Embryonic facial prominence (tissue), 1 donor: ENCODE data around the gene RAB40B.

Experiments
- DNase-seq: peaks from one replicate; pipeline ENCODE4 v3.0.0-alpha.2; 2016; ENCODE audit errors: extremely low spot score

RAB40B gene

DNA sequence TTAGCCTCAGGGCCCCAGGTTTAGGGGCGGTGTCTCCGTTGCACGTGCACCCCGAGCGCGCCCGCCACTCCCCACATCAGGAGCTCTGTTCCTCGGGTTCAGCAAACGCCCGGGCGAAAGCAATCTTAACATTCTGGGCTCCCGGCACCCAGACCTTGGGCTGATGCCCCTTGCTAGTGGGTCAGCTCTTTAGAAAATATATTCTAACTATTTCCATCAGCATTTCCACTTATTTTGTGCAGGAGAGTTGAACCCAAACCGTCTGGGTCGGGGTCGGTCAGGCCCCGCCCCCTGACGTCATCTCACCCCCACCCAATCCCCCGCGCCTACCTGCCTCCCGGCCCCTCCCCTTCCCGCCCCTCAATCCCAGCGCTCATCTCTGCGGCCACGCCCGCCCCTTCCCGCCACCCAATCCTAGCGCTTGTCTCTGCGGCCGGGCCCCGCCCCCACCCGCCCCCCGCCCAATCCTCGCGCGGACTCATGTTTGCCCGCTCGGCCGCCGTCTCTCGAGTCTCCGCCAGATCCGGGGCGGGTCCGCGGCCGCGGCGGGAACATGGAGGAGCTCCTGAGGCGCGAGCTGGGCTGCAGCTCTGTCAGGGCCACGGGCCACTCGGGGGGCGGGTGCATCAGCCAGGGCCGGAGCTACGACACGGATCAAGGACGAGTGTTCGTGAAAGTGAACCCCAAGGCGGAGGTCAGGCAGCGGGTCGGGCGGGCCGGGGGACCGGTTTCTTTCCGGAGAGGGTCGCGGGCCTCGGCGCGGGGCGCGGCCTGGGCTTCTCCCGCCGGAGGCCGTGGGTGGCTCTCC is 17.9 kb upstream of the RAB40B start, which contains the start of gene FN3KRP:
Gene FN3KRP (plus strand): TSS at position 504 of the 808 bp plus-strand sequence. CDS start 50 bp downstream, at position 554.
- DNase-seq = peak; percentile 91

DNA sequence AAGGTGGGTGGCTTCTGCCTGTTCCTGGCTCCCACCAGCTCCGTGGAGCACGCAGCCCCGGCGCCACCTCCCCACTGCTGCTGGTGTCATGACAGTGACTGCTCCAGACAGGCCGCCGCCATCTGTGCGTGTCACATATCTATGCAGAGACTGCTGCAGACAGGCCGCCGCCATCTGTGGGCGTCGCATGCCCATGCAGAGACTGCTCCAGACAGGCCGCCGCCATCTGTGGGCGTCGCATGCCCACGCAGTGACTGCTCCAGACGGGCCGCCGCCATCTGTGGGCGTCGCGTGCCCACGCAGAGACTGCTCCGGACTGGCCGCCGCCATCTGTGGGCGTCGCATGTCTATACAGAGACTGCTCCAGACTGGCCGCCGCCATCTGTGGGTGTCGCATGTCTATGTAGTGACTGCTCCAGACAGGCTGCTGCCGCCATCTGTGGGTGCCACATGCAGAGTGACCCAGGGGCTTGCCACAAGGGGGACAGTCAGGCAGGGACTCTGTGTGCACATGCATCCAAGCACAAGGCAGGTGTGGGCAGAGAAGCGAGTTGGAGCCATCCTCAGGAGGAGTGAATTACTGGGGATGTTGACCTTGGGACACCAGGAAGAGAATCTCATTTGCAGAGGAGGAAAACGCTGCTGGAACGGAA is 14.7 kb upstream of the RAB40B start:
- no peak for DNase-seq

GRCh38 chr17:82710499-82711232 is 12.2 kb upstream of the RAB40B start:
- no peak for DNase-seq

GRCh38 chr17:82709676-82710498 is 11.4 kb upstream of the RAB40B start:
- no peak for DNase-seq

- no peak for DNase-seq
Observed at GRCh38 chr17:82709024-82709675, 10.7 kb upstream of the RAB40B start.

DNA sequence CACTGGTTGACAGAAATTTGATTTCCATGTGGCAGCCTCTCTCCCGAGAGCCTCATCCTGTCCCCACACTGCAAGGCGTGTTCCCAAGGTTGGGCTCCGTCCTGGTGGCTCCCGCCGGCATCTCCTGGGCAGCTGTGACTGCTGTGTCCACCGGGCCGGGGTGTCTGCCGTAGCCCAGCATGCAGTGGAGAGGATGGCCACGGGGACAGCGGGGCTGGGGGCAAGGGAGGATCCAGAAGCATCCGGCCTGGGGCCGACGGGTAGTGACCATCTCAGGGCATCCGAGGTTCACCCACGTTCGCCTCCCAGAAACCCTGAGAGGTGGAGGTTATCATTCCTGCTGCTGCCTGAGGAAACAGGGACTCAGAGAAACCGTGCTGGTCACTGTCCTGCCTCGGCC is 7.3 kb upstream of the RAB40B start:
- DNase-seq = no peak

DNA sequence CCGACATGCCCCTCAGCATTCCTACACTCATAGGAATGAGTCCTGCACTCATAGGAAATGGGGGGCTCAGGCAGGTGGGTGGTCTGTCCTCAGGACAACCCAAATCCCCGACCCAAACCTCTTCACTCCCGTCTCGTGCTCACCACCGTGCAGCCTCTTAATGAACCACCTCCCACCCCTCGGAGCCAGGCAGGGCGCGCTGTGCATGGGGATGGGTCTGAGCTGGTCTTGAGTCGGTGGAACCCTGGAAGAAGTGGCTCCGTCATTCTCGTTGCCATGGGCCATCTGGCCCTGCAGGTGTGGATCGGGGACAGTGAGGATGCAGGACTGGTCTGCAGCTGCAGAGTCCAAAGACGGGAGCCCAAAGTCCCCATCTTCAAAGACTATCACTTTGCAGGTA is 6.4 kb upstream of the RAB40B start:
- no peak for DNase-seq

GRCh38 chr17:82703935-82704865 is 5.7 kb upstream of the RAB40B start:
- DNase-seq = no peak

GRCh38 chr17:82703036-82703745 is 4.7 kb upstream of the RAB40B start:
- no peak for DNase-seq

- DNase-seq = no peak
Observed at GRCh38 chr17:82702231-82702927, 3.9 kb upstream of the RAB40B start.

- DNase-seq = no peak
Observed at GRCh38 chr17:82699551-82699950, 1.1 kb upstream of the RAB40B start.

DNA sequence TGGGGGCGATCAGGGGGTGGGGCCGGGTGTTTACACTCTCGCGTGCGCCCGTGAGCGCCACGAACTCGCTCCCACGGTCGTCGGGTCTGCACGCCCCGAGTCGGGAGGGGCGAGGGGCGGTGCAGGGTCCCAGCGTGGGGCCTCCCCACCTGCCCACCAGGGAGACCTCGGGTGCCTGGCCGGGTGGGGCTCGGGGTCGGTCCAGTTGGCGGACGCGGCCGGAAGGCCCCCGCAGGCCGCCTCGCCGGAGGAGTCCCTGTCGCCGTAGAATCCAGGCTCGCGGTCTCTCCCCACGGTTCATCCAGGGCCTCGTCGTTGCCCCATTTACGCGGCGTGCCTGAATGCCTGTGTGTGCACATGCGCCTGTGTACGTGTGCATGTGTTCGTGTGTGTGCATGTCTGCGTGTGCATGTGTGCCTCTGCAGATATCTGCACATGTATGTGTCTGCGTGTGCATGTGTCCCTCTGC is 510 bp upstream of the RAB40B start:
- DNase-seq = no peak

DNA sequence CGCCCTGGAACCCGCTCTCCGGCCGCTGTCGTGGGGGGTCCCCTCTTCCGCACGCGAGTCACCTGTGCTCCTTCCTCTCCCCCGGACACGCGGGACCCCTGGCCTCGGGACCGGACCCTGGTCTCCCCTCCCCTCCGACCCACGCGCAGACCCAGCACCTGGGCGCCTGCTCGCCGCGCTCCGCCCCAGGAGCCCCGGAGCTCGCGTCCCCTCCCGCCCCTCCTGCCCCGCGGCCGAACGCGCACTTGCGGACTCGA is 762 bp downstream of the RAB40B start:
- no peak for DNase-seq

DNA sequence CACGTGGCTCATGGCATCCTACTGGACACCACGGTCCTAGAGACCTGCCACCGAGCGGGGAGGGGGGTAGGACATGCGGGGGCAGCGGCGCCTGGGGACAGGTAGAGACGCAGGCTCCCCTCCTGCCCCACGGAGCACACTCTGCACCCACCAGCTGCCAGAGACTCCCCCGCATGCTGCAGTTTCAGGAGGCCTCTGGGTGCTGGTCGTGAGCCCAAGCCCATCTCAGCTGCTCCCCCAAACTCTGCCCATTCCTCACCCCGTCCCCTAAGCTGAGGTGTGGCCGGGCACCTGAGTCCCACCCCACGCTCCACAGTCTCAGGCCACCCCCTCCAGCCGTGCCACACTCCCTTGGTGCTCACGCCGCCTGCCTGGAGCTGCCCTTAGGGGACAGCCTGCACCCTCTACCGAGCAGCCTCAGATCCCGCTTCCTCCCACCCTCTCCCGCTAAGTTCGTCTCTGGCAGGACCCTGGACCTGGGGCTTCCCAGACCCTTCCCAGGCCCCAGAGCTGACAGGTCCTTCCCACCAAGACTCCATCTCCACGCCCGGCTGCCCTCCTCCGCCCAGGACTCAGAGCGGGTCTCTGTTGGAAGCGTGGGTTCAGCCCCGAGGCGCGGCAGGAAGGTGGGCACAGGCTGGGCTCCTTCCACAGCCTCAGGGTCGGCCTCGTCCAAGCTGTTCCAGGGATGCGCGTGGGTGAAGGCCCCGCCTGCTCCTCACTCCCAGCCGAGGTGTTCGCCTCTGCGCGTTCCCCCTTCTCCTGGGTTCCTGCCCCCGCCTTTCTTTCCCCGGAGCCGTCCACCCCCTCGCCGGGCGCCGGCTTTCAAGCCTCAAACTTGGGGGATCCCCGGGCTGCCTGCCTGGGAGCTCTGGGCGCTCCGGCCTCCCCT is 1.3 kb downstream of the RAB40B start:
- DNase-seq = no peak

- DNase-seq = no peak
Observed at GRCh38 chr17:82696259-82696658, 2.2 kb downstream of the RAB40B start.

DNA sequence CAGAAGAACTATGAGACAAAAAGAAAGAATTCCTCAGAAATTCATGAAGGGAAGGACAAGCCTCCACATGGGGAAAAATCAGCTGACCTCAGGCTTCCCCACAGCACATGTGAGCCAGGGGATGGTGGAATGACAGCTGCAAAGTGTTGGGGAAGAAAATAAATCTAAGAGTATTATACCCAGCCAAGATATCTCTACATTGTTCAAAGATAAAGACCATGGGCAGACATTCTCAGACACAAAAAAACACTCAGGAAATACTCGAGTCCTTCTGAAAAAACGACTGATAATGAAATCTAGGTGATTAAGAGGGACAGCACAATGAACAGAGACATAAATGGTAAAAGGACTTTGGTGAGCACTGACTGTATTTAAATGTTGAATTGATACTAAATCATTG is 3.9 kb downstream of the RAB40B start:
- DNase-seq = no peak

DNA sequence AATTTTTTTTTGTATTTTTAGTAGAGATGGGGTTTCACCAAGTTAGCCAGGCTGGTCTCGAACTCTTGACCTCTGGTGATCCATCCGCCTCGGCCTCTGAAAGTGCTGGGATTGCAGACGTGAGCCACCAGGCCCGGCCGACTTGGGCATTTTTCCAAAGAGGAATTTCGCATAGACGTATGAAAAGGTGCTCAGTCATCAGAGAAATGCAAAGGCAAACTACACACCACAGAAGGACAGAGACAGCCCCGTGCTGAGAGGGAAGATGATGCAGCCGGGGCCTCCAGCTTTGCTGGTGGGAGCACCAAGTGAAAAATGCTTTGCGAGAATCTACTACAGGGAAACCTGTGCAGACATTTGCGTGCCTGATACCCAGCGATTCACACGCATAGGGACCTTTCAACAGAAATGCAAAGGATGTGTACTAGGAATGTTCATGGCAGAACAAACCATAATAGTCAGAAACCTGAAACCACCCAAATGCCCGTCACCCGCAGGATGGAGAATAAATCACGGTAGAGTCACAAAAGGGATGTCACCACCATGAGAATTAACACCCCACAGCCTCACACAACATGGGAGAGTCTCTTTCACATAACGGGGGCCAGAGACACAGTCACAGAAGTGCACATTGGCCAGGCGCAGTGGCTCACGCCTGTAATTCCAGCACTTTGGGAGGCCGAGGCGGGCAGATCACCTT is 5.2 kb downstream of the RAB40B start:
- no peak for DNase-seq
